ENCODE data around the gene GNAZ.

DNA sequence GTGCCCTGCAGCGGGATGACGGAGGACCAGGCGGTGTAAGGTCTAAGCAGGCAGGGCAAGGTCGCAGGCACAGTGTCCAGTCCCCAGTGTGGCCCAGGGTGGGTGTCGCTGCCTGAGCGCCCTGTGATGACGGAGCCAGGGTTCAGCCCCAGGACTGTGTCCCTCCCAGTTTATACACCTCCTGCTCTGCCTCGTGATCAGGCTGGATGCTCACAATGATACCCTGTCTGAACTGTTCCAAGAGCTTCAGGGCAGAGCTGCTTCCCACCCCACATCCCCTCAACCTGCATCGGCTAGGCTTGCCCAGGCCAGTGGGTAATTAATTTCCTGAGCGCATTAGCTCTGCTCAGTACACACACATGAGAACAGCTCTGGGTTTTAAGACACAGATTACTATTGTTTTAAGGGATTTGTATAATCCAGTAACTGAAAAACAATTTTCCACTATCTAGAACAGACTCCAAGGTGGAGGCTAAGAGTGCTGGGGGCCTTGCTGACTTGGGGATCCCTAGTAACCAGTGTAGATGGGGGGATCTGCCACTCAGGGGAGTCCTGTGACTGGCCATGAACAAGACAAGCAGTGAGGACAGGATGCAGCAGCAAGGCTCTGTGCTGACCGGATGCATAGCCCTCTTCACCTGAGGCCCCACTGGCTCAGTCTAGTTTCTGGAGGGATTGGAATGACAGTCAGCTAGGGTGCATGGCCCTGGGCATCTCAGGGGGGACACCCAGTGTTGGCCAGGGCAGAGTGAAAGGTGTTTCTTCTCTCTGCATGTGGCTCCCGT lies 34.1 kb downstream of the GNAZ start:
- TF ChIP-seq CTCF (IDR thresholded peaks at IDR 0.05) (no peak), POLR2A (IDR thresholded peaks at IDR 0.05) (no peak)
